ENCODE results near the gene JAZF1.
A peak's percentile ranks its signal among the peaks of the same experiment; 100 is the strongest.

JAZF1 gene

DNA sequence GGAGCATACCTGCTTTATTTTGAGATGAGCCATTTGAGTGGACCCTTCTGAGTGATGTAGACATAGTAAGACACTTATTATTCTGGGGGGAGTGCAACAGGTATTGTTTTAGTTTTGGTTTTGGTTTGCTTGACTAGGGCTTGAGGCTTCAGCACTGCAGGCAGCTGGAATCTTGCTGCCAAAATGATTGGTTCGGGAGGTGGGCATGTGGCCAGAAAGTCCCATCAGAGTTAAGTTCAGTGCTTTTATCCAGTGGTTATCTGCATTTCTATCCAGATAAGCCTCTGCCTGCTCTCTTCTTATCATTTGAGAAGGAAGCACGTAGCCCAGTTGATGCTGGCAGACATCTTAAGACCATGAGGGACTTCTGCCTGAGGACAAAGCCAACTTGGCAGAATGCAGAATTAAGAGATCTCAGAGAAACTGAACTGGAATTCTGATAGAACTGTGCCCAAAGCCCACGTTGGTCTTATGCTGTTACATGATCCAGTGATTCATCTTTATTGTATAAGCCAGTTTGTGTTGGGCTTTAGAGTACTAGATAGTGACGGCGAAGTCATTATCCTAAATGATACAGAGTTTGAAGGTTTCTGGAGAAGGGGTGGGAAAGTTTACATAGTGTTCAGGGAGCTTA lies 9.6 kb upstream of the JAZF1 start:
- DNase-seq, result no peak

DNA sequence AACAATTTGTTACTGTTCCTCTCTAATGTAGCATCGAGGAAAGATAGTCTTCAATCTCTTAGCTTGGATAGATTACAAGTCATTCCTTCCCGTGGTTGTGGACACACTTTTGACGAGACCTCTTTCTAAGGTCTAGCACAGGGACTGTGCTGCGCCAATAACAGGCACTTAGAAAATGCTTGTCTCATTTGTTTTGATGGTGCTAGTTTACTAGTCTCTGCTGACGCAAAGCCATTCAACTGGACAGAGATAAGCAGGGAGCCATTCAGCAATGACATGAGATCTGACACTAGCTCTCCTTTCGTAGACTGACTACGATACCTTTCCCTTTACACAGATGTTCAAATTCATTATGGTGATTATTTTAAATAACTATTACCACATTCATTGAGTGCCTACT lies 6.4 kb upstream of the JAZF1 start:
- no peak for DNase-seq

DNA sequence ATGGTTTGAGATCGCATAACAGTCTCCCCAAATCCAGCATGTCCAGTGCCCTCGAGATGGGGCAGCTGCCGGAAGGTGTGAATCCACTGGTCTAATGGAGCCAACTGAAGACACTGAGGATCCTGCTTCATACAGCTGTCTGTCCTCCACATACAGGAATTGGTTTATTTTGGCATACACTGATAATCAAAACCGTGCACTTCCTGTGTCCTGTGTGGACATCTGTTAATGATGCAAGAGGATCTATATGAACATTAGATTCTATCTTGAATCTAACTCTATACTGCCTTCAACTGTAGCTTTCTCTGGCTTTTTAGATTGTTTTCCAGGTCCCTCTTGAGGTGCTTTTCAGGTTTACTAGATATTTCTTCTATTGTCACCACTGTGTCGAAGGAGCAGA lies 3.0 kb upstream of the JAZF1 start:
- no peak for DNase-seq

- no peak for DNase-seq
These were observed 1.5 kb upstream of the JAZF1 start for GRCh38 chr7:28182071-28182471.

DNA sequence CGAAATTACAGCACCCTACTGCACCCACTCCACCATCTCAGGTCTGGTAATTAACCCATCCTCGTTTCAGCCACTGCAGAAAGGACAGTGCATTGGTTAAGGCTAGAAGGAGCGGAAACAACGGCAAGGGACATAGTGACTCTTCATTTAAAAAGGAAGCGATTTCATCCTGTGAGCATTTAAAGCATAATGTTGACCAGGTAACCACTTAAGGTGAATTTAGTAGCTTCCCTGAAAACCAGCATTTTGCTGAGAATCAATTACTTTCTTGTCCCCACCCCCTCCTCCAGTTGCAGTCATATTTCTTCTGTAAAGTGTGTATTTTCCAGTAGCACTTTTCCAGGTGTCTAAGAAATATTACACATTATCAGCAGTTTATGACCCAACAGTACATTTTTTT lies 821 bp upstream of the JAZF1 start:
- DNase-seq, result no peak

DNA sequence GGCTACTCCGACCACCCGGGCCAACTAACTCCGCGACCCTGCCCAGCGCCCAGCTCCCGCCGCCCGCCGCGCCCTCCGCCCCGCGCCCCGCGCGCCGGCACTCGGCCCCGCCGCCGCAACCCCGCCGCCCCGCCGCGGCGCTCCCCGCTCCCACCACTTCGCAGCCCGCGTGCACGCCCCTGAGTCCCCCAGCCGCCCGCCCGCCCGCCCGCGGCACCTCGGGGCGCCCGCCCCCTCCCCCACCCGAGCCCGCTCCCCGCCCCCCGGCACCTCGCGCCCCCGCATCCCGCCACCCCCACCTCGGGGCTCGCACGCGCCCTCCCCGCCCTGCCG lies 598 bp downstream of the JAZF1 start:
- DNase-seq, result peak; percentile 30

DNA sequence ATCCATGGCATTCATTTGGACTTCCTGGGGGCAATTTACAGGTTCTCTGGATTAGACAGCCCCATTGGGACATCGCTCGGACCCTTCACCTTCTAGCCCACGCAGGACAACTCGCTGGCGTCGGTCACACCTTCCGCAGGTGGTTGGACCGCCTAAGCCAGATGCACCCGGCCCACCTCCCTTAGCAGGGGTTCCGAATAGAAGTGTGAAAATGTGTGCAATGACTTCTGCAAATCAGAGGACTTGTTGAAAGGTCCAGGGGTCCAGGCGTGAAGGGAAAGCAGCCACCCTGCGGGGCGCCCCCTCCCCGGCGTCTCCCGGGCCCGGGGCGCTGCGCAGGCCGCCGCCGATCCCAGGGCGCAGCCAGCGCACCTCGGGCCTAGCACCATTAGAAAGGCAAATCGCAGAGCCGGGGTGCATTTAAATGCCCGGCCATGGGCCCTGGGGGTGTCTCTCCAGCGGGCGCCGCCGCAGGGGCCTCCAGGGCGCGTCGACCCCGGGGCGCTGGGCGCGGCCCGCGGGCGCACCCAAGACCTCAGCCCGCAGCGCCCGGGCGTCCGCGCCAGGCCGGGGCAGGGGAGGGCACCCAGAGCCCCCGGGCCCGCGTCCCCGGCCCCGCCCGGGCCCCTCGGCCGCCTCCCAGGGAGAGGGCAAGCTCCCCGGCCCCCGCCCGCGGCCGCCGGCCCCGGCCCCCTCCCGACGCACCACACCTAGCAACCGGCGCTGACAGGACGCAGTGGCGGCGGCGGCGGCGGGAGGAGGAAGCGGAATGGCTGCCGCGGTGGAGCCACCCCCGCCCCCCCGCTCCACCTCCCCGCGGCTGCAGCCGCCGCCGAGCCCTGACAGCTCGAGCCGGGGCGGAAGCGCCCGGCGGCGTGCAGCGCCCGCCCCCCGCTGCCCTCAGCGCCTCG lies 1.2 kb downstream of the JAZF1 start:
- peak; percentile 43 for DNase-seq

DNA sequence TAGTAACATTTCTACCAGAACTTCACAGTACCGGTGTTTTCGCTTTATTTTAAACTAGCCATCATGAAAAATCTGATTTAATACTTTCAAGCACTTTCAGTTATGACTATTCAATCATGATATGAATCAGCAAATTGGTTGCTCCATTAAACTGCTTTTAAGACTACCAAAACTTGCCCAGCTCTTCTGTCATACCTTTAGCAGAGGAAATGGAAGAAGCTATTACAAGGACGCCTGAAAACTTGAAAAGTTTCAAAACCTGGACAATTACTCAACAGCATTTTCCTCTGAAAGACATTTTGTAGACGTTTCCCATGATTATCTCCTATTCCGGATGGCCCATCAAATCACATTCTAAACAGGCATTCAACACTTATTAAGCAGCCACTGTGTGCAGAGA lies 2.0 kb downstream of the JAZF1 start:
- DNase-seq, result no peak

- no peak for DNase-seq
These were observed 2.8 kb downstream of the JAZF1 start for GRCh38 chr7:28177836-28178235.

- no peak for DNase-seq
These were observed 4.0 kb downstream of the JAZF1 start for GRCh38 chr7:28176645-28177044.

DNA sequence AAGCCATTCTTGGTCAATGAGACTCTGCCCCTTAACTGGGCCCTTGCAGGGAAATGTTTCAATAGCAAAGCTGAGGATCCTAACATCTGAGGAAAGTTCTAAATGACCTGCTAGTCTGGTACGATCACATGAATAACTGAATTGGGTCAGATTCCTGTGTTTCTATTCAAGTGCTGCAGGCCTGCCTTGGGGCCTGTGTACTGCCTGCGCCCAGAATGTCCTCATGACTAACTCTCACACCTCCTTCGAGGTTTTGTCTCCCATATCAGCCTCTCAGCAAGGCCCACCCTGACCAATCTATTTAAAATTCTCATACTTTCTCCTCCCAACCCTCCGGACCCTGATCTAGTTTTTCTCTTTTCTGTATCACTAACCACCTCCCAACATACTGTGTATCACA lies 4.4 kb downstream of the JAZF1 start:
- no peak for DNase-seq

- DNase-seq, result no peak
These were observed 5.5 kb downstream of the JAZF1 start for GRCh38 chr7:28174901-28175661.

DNA sequence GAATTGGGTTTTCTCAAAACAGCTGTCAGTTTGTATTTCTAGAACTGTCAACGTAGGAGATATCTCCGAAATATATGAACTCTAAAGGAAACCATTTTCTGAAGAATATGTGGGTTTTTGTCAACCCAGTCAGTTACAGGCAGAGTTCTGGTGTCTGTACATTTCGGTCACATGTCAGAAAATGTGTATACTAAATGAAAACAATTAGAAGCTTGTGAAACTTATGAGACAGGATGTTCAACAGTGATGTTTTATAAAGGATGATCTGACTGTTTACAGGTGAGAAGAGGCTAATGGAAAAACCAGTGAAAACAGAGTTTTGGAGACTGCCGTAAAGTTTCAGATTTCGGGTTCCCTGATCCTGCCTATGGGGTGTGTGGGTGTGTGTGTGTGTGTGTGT lies 6.2 kb downstream of the JAZF1 start:
- DNase-seq, result no peak

DNA sequence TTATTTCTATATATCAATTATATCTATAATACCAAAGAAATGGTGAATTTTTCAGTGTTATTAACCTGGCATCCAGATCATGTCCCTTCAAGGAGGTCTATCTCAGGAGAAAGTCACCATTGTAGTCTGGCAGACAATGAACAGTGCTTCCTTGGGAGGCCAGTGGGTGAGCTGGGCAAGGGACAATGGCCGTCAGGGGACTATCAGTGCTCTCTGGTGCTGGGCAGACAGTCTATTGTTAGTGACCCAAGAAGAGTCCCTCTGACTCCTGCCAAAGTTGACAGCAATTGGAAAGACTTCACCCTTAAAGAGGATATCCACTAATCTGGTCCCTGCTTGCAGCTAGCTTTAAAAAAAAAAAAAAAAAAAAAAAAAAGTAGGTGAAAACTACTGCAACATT lies 7.1 kb downstream of the JAZF1 start:
- DNase-seq, result no peak

GRCh38 chr7:28172958-28173357 lies 7.6 kb downstream of the JAZF1 start:
- DNase-seq, result no peak

GRCh38 chr7:28170701-28171100 lies 9.9 kb downstream of the JAZF1 start:
- DNase-seq, result no peak

GRCh38 chr7:28169230-28169629 lies 11.4 kb downstream of the JAZF1 start:
- DNase-seq, result no peak

GRCh38 chr7:28168393-28169158 lies 12.0 kb downstream of the JAZF1 start:
- DNase-seq, result no peak

- DNase-seq, result no peak
These were observed 13.4 kb downstream of the JAZF1 start for GRCh38 chr7:28166982-28167715.

DNA sequence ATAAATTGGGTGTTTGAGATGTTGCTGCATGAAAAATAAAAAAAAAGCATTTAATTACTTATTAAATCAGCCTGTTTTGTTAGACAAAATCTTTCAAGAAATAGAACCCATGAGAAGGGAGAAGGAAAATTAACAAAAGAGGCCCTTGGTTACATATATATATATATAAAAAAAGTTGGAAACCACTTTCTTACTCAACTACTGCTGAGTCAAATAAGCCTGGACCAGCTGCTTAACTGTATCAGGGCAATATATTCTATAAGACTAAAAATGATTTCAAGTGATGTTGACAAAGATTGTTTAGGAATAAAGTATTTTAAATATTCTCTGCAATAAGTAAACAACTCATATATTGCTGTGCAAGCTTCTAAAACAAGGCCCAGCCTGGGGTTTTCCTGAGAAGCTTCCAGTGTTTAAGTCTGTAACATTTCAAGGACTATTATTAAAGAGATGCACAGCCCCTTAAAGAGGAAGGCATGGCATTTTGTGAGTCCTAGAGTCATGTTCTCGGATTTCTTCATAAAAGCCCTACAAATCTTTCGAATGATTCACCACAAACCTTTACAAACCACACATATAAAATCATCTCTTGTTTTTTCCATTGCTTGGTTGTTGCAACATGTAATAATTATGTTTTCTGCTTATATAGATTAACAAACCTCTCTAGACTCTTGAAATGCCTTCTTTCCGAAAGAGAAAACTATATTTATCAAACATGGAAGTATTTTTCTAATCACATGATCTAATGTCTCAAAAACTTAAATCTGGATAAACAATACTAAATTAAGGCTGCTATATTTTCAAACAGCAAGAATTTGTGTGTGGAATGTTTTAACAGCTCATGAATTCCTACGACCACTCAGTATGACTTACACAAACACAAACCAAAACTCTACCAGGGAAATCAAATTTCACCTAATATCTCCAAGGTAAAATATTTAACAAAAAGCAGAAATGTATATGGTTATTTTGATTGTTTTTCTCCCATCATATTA lies 14.3 kb downstream of the JAZF1 start:
- DNase-seq, result no peak

DNA sequence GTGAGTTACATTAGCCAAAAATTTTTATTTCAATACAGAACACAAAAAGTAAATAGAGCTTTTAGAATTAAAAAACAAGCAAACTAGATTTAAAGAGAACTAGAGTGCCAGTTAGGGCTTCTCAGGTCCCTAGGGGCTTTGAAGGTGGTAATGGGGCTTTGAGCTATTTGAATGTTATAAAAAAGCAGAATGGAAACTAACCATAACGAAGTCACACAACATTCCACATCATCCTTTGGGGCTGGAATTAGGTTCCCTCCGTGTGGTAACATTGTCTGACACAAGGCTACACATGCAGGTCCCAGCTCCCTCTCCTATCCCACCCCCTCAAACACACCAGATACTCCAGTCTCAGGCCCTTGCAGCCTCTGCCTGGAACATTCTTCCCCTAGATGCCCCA lies 15.3 kb downstream of the JAZF1 start:
- no peak for DNase-seq

Measured in NCI-H1105 (cell line).